Fibroblast of the aortic adventitia (primary cell): Measurements from ENCODE around the gene MEF2B. TPM values are rescaled to one million over a fixed set of nuclear protein-coding genes. Genes with fewer than 3 reads are reported as not detected.
"Not testable (repeated sequence)": the region's sequence is repeated elsewhere in the genome, so short reads cannot be mapped to it uniquely, and the experiment has no call there.

Experiments
- DNase-seq: peaks from one replicate; pipeline ENCODE4 v3.0.0-alpha.2; 2010; ENCODE audit warnings: low read depth
- H3K4me3 ChIP-seq: 2 replicates; pipeline ENCODE4 v1.5.1; 2011; ENCODE audit warnings: low read depth, mild to moderate bottlenecking, control low read depth, low read length, moderate library complexity
- total RNA-seq: library from RNA; depleted of rRNA; stranded (reverse); fragments of >200 nt; gene quantifications from 2 replicates; pipeline ENCODE4 v1.2.3, GENCODE V29; 2012; ENCODE audit warnings: low replicate concordance
- TF ChIP-seq, protein P1 (sequence below): IDR thresholded peaks from 2 replicates; pipeline ENCODE4 v1.5.1; 2011; ENCODE audit warnings: mild to moderate bottlenecking, low read length, control low read depth, inconsistent platforms; ENCODE audit not compliant: insufficient read depth

MEF2B gene
- total RNA-seq, 1 donor: 0.27 TPM

DNA sequence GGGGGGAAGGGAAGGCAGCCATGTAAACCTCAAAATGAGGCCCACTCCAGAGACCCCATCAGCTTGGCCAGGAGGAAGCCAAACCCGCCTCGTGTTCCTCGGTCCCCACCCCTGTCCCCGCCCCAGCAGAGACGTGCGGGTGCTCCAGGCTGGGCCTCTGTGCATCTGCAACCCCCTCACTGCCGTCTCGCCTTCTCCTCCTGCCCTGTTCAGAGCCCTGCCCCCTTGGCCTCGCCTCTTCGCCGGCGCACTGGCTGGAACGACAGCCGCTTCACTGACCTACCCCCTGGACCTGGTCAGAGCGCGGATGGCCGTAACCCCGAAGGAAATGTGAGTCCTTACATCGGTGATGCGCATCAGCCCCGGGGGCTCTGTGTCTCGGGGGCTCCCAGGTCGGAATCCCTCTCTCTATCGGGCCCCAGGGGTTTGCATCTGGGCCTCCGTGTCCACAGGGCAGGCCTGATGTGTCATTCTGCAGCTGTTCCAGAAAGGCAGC, 64.0 kb downstream of the MEF2B start:
- no peak for DNase-seq
- no peak overlapping the region for H3K4me3 ChIP-seq
- TF ChIP-seq, protein P1, sequence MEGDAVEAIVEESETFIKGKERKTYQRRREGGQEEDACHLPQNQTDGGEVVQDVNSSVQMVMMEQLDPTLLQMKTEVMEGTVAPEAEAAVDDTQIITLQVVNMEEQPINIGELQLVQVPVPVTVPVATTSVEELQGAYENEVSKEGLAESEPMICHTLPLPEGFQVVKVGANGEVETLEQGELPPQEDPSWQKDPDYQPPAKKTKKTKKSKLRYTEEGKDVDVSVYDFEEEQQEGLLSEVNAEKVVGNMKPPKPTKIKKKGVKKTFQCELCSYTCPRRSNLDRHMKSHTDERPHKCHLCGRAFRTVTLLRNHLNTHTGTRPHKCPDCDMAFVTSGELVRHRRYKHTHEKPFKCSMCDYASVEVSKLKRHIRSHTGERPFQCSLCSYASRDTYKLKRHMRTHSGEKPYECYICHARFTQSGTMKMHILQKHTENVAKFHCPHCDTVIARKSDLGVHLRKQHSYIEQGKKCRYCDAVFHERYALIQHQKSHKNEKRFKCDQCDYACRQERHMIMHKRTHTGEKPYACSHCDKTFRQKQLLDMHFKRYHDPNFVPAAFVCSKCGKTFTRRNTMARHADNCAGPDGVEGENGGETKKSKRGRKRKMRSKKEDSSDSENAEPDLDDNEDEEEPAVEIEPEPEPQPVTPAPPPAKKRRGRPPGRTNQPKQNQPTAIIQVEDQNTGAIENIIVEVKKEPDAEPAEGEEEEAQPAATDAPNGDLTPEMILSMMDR: no peak

DNA sequence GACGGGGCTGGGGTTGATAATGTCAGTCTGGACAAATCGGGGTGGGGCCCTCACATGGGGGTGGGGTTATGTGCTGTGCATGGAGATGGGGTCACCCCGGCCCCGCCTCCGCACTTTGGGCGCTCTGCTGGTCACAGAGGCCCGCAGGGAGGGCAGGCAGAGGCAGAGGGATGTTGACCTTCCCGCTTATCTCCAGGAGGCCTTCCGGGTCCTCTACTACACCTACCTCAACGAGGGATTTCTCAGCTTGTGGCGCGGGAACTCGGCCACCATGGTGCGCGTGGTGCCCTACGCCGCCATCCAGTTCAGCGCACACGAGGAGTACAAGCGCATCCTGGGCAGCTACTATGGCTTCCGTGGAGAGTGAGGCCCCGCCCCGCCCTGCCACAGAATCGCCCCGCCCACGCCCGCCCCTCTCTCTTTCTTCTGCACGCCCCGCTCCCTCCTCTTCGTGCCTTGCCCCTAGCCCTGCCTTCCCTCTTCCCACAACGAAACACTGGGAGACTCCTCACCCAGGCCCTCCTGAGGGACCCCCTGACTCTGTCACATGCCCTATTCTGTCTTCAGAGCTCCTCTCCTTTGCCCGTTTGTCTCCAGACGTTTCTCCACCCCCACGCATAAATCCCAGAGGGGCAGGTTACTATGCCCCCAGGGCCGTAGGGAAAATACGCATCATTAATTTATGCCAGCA, 64.6 kb downstream of the MEF2B start:
- peak; percentile 30 for DNase-seq
- TF ChIP-seq, protein P1: no peak
- peak overlapping the region; percentile 64 for H3K4me3 ChIP-seq

DNA sequence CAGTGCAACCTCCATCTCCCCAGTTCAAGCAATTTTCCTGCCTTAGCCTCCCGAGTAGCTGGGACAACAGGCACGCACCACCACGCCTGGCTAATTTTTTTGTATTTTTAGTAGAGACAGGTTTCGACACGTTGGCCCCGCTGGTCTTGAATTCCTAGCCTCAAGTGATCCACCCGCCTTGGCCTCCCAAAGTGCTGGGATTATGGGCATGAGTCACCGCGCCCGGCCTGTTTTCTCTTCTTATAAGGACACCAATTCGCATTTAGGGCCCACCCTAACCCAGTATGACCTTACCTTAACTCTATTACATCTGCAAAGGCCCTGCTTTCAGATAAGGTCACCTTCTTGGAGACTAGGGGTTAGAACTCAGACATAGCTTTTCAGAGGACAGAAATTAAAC, 66.9 kb downstream of the MEF2B start:
- H3K4me3 ChIP-seq: no peak overlapping the region
- DNase-seq: no peak
- TF ChIP-seq, protein P1: no peak

DNA sequence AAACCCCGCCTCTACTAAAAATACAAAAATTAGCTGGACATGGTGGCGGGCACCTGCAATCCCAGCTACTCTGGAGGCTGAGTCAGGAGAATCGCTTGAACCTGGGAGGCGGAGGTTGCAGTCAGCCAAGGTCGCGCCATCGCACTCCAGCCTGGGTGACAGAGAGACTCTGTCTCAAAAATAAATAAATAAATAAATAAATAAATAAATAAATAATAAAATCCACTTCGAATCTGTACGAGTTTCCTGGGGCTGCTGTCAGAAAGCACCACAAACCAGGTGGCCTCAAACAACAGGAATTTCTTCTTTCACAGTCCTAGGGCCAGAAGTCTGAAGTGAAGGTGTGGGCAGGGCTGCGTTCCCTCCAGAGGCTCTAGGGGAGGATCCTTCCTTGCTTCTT, 67.5 kb downstream of the MEF2B start:
- DNase-seq, H3K4me3 ChIP-seq: not testable (repeated sequence)

DNA sequence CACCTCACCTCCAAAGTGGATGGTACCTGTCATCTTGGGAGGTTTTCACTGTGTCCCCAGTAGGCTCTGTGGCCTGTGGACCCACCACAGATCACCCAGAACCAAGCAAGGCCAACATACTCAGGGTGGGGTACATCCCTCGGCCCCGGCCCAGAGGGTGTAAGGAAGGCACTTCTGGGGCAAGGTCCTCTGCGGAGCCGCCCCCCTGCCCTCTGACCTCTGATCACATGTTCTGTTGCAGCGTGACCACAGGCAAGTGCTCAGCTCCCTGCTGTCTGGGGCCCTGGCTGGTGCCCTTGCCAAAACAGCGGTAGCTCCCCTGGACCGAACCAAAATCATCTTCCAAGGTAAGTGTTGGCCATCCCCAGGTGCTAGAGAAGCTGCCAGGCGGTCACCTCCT, 68.5 kb downstream of the MEF2B start:
- DNase-seq: no peak
- H3K4me3 ChIP-seq: no peak overlapping the region
- TF ChIP-seq, protein P1: no peak

DNA sequence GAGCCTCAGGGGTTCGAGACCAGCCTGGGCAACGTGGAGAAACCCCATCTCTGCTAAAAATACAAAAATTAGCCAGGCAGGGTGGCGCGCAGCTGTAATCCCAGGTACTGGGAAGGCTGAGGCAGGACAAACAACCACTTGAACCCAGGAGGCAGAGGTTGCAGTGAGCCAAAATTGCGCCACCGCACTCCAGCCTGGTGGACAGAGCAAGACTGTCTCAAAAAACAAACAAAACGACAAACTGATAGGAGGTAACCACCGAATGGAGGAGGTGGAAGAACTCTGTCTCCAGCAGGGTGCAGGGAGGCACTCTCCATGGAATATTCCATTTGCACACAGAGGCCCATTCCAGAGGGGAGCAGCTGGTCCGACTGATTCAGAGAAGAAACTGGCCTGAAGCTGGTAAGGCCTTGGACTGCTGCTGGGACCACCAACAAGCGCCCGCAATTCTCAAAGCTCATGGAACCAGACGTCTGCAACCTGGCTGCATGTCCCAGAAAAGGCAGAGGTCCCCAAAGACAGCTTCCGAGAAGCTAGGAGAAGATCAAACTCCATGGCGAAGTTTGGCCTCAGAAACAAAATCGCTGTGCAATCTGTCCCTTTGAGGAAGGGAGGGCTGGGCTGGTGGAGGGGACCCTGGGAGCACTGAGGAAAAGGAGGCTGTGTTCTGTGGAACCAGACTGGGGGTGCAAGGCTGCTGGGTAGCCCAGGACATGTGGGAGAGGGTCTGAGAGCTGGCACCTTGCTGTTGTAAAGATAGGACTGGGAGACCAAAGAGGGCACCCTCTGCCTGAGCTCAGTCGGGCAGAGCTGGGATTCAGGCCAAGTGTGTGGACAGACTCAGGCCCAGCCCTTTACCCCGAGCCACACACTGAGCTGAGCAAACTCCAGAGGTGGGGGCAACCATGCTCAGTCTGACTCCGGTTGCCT, 71.1 kb downstream of the MEF2B start:
- TF ChIP-seq, protein P1: no peak
- DNase-seq: no peak
- no peak overlapping the region for H3K4me3 ChIP-seq

DNA sequence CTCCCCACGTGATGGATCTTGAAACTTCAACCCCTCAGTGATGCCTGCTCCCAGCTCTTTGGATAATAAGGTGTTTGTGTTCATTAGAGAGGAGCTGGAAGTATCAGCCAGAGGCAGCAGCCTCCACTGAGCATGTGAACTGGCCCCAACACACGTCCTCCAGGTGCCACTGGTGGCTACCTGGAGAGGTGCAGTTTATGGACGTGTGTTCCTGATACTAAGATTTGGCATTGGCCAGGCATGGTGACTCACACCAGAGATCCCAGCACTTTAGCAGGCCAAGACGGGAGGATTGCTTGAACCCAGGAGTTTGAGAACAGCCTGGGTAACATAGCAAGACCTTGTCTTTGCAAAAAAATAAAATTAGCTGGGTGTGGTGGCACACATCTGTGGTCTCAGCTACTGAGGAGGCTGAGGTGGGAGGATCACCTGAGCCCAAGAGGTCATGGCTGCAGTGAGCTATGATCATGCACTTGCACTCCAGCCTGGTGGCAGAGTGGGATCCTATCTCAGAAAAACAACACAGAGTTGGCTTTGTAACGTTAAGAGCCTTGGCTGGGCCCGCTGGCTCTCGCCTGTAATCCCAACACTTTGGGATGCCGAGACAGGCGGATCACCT, 71.9 kb downstream of the MEF2B start:
- TF ChIP-seq, protein P1: no peak
- no peak for DNase-seq
- H3K4me3 ChIP-seq: no peak overlapping the region
